ENCODE data around the gene NT5E.

DNA sequence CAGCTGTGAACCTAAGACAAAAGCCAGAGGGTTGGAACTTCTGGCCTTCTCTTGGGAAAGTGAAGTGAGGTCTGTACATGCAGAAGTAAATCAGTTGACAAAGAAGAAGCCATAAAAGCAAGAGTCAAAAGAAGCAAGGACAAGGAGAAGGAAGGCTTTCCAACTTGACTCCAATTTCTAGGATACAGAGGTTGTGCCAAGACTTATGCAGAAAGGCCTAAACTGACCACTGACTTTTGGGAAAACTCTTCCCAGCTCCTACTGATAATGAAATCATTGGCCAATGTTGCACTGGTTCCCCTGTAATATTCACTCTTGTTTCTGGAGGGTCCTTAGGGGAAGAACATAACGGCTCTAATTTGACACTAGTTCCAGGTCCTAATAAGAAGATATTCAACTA is 29.3 kb upstream of the NT5E start:
- TF ChIP-seq POLR2A (IDR thresholded peaks at IDR 0.05), result no peak
- TF ChIP-seq, protein P1, sequence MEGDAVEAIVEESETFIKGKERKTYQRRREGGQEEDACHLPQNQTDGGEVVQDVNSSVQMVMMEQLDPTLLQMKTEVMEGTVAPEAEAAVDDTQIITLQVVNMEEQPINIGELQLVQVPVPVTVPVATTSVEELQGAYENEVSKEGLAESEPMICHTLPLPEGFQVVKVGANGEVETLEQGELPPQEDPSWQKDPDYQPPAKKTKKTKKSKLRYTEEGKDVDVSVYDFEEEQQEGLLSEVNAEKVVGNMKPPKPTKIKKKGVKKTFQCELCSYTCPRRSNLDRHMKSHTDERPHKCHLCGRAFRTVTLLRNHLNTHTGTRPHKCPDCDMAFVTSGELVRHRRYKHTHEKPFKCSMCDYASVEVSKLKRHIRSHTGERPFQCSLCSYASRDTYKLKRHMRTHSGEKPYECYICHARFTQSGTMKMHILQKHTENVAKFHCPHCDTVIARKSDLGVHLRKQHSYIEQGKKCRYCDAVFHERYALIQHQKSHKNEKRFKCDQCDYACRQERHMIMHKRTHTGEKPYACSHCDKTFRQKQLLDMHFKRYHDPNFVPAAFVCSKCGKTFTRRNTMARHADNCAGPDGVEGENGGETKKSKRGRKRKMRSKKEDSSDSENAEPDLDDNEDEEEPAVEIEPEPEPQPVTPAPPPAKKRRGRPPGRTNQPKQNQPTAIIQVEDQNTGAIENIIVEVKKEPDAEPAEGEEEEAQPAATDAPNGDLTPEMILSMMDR (IDR thresholded peaks at IDR 0.05), result no peak
- no peak for TF ChIP-seq POLR2AphosphoS5 (IDR thresholded peaks at IDR 0.05)
